Glutamatergic neuron (in vitro differentiated cells): ENCODE data around the gene CNR2. TPM values are rescaled to one million over a fixed set of nuclear protein-coding genes. Genes with fewer than 3 reads are reported as not detected.

Experiments used
- DNase-seq: peaks from one replicate; pipeline ENCODE4 v3.0.0; 2022
- H3K27ac Mint-ChIP-seq: one replicate; pipeline ENCODE4 v1.8.0; 2020; ENCODE audit warnings: mild to moderate bottlenecking, mixed read lengths, inconsistent platforms; ENCODE audit not compliant: unreplicated experiment
- H3K27me3 Mint-ChIP-seq: one replicate; pipeline ENCODE4 v1.8.0; 2020; ENCODE audit warnings: mild to moderate bottlenecking, moderate library complexity, mixed read lengths, inconsistent platforms; ENCODE audit not compliant: unreplicated experiment
- H3K36me3 Mint-ChIP-seq: one replicate; pipeline ENCODE4 v1.8.0; 2020; ENCODE audit warnings: mild to moderate bottlenecking, mixed read lengths, inconsistent platforms; ENCODE audit not compliant: unreplicated experiment
- H3K4me1 Mint-ChIP-seq: one replicate; pipeline ENCODE4 v1.8.0; 2020; ENCODE audit warnings: mild to moderate bottlenecking, low read depth, mixed read lengths, inconsistent platforms; ENCODE audit not compliant: unreplicated experiment
- H3K4me3 Mint-ChIP-seq: one replicate; pipeline ENCODE4 v1.8.0; 2020; ENCODE audit warnings: mild to moderate bottlenecking, mixed read lengths, inconsistent platforms; ENCODE audit not compliant: unreplicated experiment
- H3K9me3 Mint-ChIP-seq: one replicate; pipeline ENCODE4 v1.8.0; 2020; ENCODE audit warnings: mild to moderate bottlenecking, moderate library complexity, mixed read lengths, inconsistent platforms; ENCODE audit not compliant: unreplicated experiment
- microRNA-seq: library from miRNA; unstranded; fragments of <30 nt; microRNA quantifications from one replicate; pipeline ENCODE4, GENCODE V29; 2020; ENCODE audit not compliant: unreplicated experiment
- total RNA-seq: library from RNA; stranded (reverse); fragmentation: NEBNext Ultra II Directional; extraction: Animal tissue kit (Norgen Biotek cat#: 25700); gene quantifications from one replicate; pipeline ENCODE4 v1.2.1, GENCODE V29; 2021; ENCODE audit not compliant: unreplicated experiment
- TF ChIP-seq, protein P1 (sequence below): fragments of 200-600 bp; sonication (generic); IDR thresholded peaks from one replicate; pipeline ENCODE4 v1.5.0; 2021; ENCODE audit not compliant: partially characterized antibody, unreplicated experiment

Gene CNR2
- total RNA-seq, 1 donor from 2014 or later, result not detected

DNA sequence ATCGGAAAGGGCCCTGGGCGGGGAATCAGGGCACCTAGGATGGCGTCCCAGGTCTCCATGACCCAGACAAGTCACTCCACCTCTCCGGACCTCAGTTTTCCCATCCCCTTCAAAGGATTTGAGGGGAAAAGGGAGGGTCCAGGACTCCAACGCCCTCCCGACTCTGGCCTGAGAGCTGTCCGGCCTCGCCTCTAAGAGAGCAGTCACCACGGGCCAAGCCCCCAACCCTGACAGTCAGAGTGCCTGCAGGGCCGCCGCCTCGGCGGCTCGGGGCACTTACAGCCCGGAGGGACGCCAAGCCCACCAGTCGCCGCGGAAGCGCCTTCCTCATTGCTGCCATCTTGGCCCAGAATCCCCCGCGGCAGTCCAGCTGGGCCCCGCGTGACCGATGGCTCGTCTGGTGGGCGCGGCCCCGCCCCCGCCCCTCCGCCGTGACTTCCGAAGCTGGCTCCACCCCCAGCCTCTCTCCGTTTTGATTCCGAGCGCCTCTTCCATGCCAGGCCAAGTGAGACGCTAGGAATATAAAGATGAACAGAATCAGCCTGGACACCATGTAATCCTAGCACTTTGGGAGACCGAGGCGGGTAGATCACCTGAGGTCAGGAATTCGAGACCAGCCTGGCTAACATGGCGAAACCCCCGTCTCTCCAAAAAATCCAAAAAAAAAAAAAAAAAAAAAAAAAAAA, 87.9 kb downstream of the CNR2 start, which contains the start of gene HMGCL:
Gene HMGCL (minus strand): TSS at position 354 of the 686 bp plus-strand sequence. CDS start 14 bp downstream, at position 340.
- peaks cover 5% of the 10 kb centered on the region for H3K4me1 Mint-ChIP-seq
- TF ChIP-seq, protein P1, sequence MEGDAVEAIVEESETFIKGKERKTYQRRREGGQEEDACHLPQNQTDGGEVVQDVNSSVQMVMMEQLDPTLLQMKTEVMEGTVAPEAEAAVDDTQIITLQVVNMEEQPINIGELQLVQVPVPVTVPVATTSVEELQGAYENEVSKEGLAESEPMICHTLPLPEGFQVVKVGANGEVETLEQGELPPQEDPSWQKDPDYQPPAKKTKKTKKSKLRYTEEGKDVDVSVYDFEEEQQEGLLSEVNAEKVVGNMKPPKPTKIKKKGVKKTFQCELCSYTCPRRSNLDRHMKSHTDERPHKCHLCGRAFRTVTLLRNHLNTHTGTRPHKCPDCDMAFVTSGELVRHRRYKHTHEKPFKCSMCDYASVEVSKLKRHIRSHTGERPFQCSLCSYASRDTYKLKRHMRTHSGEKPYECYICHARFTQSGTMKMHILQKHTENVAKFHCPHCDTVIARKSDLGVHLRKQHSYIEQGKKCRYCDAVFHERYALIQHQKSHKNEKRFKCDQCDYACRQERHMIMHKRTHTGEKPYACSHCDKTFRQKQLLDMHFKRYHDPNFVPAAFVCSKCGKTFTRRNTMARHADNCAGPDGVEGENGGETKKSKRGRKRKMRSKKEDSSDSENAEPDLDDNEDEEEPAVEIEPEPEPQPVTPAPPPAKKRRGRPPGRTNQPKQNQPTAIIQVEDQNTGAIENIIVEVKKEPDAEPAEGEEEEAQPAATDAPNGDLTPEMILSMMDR, result no peak
- H3K4me3 Mint-ChIP-seq, result peak within 1 kb of the TSS; percentile 97
- H3K27ac Mint-ChIP-seq, result peak within 1 kb of the TSS; percentile 97
- H3K9me3 Mint-ChIP-seq, result peaks cover 3% of the 10 kb centered on the region
- no peaks in the 10 kb centered on the region for H3K36me3 Mint-ChIP-seq
- DNase-seq, result peak; percentile 96
- peaks cover 4% of the 10 kb centered on the region for H3K27me3 Mint-ChIP-seq

DNA sequence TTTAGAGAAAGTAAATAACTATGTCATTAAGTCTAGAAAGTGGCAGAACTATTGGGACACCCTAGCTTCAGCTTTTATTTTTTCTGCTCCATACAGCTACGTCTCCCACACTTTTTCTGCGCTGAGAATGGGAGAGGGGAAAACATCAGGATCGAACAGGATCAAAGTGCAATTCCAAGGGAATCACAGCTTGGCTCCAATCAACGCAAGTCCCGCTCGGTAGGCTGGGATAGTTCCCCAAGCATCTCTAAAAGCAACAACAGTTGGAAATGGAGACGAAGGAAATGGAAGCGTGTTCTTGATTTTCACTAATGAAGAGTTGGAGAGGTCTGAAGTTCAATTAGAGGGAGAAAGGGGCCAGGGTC, 88.5 kb downstream of the CNR2 start:
- TF ChIP-seq, protein P1, result no peak
- H3K27me3 Mint-ChIP-seq, result peaks cover 4% of the 10 kb centered on the region
- H3K4me3 Mint-ChIP-seq, result peak overlapping the region; percentile 97
- H3K9me3 Mint-ChIP-seq, result peaks cover 3% of the 10 kb centered on the region
- peak overlapping the region; percentile 97 for H3K27ac Mint-ChIP-seq
- DNase-seq, result no peak
- peaks cover 5% of the 10 kb centered on the region for H3K4me1 Mint-ChIP-seq
- no peaks in the 10 kb centered on the region for H3K36me3 Mint-ChIP-seq

DNA sequence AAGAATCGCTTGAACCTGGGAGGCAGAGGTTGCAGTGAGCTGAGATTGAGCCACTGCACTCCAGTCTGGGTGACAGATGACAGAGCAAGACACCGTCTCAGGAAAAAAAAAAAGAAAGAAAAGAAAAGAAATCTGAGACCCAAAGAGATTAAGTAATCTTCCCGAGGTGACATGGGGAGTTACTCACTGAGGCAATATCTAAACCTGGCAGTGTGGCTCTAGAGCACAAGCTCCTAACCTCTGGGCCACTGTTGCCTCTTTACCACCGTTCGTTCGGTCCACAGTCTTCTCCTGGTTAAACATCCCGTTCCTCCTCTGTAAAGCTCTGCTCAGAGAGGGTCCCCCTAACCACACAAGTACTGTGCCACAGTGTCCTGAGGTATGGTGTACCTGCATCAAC, 89.4 kb downstream of the CNR2 start:
- H3K36me3 Mint-ChIP-seq, result no peaks in the 10 kb centered on the region
- H3K27ac Mint-ChIP-seq, result no peak overlapping the region
- TF ChIP-seq, protein P1, result no peak
- H3K9me3 Mint-ChIP-seq, result peaks cover 3% of the 10 kb centered on the region
- H3K4me3 Mint-ChIP-seq, result peak overlapping the region; percentile 97
- H3K4me1 Mint-ChIP-seq, result peaks cover 5% of the 10 kb centered on the region
- peaks cover 4% of the 10 kb centered on the region for H3K27me3 Mint-ChIP-seq
- DNase-seq, result no peak

Small RNAs within 50 kb of the gene (microRNA-seq; reads per million reads assigned to microRNA genes)
- not detected for gene MIR378F

Other genes starting within 250 kb of the CNR2 start
- 657 TPM for gene RPL11, start 221.6 kb downstream of the CNR2 start, total RNA-seq
- gene ELOA, start 169.9 kb downstream of the CNR2 start, total RNA-seq, result 40.6 TPM
- 35.0 TPM for gene PITHD1, start 134.9 kb downstream of the CNR2 start, total RNA-seq
- gene LYPLA2, start 122.2 kb downstream of the CNR2 start, total RNA-seq, result 191 TPM
- 32.6 TPM for gene GALE, start 112.6 kb downstream of the CNR2 start, total RNA-seq
- gene HMGCL, start 87.9 kb downstream of the CNR2 start, total RNA-seq, result 19.4 TPM
- gene FUCA1, start 45.1 kb downstream of the CNR2 start, total RNA-seq, result 8.8 TPM
- gene PNRC2, start 46.5 kb upstream of the CNR2 start, total RNA-seq, result 106 TPM
- gene SRSF10, start 67.0 kb upstream of the CNR2 start, total RNA-seq, result 158 TPM
- gene MYOM3, start 198.8 kb upstream of the CNR2 start, total RNA-seq, result not detected
- not detected for gene IL22RA1, start 229.8 kb upstream of the CNR2 start, total RNA-seq